CD4-positive, alpha-beta T cell treated with Interleukin-6 for 4 hours (primary cell): ENCODE results near the gene FXYD3.
A peak's percentile ranks its signal among the peaks of the same experiment; 100 is the strongest.

ENCODE experiments used
- DNase-seq: peaks from one replicate; pipeline ENCODE4 v3.0.0-alpha.2; 2020; ENCODE audit warnings: mixed read lengths

FXYD3 gene

DNA sequence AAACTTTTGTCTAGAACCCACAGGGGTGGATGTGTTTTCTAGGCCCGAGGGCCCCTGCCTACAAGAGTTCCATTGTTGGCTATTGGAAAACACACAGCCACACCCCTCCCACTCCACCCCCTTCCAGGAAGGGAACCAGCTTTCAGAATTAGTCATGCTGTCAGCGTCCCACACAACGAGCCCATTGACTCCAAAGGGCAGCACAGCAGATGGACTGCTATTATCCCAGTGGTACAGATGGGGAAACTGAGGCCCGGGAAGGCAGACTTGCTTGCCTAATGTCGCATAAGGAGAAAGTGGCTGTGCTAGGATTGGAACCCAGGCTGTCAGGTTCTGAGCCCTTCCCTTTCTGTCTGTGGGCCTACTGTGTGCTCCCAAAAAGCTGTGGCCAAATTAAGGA is 8.1 kb upstream of the FXYD3 start:
- no peak for DNase-seq

DNA sequence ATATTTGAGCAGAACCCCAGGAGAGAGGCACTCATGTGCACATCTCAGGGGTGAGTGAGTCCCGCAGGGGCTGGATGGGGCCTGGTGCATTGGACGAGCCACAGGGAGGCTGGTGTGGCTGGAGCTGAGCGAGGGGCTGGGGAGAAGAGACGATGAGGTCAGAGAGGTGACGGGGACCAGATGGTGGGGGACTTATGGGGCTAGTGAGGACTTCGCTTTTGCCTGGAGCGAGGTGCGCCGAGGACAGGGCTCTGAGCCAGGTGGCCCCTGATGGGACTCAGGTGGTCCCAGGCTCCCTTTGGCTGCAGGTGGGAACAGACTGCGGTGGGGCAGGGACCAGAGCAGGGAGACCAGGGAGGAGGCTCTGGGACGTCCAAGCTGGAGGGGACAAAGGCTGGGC is 6.9 kb upstream of the FXYD3 start:
- DNase-seq, result no peak

DNA sequence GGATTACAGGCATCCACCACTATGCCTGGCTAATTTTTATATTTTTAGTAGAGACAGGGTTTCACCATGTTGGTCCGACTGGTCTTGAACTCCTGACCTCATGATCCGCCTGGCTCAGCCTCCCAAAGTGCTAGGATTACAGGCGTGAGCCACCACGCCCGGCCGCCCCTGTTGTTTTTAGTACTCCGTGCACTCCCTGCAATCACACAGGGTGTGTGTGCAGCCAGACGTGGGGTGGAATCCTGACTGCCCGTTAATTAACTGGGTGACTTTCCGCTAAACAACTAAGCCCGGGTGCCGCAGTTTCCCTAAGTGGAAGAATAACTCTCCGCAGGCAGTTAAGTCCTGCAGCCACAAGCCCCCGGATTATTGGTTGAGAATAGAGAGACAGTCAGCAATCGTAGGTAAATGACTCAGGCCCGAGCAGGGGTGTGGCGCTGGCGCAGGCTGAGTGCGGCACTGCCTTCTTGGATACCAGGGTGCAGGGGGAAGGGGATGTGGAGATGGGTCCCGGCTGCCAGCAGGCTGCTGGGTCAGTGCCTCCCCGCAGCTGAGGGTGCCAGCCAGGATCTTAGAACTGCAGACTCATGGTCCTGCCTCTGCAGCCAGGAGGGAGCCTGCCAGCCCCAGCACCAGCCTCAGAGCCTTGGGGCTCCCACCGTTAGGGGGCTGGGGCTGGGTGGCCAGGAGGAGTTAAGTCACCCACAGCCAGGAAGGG is 6.1 kb upstream of the FXYD3 start:
- no peak for DNase-seq

DNA sequence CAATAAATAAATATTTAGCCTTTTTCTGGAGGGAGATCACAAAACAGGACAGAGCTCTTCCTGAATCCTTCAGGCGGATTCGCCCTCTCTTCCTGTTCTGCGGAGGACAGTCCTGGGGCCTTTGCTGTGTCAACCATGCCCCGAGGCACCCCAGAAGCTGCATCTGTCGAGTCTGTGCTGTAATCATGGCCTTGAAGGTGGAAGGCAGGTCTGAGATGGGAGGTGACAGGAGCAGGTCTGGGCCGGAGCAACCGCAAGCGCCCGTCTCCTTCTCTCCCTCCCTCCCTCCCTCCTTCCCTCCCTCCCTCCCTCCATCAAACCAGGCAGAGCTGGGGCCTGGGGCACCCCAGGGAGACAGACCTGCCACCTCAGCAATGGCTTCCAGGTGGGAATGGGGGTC is 4.6 kb upstream of the FXYD3 start:
- no peak for DNase-seq

DNA sequence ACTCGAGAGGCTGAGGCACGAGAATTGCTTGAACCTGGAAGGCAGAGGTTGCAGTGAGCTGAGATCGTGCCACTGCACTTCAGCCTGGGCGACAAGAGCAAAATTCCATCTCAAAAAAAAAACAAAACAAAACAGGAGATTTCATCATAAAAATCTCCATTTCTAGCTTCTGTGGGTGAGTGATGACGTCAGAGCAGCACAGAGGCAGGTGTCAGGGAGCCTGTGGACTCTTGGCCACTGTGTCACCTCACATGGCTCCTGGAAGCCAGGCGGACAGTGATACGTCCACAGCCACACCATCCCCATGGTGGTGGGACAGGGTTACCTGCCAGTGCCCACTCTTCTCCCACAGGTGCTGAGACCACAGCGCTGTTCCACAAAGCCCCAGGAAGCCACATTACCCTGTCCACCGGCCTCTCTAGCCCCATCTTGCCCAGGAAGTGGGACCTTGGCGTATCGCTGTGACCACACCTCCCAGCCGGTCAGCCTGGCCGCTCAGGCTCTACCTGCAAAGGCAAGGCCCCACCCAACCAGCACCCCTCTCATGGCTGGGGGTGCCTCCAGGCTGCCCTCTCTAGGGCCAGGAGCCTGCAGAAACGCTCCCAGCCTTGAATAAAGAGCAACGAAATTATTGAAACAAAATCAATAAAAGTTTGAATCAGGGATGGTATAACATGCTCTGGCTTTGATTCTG is 2.5 kb upstream of the FXYD3 start:
- DNase-seq, result no peak

DNA sequence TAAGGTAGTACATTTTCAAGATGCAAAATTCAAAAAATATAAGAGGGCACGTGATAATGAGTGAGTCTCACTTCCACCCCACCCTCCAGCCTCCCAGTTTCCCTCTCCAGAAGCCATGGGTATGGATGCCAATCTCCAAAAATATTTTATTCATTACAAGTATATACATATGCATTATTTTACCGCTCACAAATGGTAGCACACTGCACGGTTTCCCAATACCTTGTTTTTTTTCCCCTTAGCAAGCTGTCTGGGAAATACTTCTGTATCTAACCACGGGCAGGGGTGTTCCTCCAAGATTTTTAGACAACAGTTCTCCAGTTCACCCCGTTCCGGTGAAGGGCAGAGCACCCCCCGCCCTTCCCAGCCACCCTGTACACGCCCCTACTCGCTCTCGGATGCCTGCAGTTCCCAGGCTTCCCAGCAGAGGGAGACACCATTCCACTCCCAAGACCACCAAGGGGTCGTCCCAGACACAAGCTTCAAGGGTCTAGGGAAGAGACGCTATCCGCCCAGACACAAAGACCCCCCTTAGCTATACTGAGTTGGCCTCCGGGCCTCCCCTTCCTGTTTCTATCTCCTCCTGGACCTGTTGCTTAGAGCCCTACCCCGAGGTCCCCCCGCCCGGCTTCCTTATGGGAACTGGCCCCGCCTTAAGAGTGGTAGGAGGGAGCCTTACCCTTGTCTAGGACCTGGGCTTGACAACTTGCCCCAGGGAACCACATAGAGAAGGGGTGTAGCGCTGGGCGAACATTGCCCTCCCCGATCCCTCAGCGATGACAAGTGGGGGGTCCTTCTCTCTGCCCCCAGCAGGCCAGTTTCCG is 1.1 kb upstream of the FXYD3 start:
- peak; percentile 74 for DNase-seq

DNA sequence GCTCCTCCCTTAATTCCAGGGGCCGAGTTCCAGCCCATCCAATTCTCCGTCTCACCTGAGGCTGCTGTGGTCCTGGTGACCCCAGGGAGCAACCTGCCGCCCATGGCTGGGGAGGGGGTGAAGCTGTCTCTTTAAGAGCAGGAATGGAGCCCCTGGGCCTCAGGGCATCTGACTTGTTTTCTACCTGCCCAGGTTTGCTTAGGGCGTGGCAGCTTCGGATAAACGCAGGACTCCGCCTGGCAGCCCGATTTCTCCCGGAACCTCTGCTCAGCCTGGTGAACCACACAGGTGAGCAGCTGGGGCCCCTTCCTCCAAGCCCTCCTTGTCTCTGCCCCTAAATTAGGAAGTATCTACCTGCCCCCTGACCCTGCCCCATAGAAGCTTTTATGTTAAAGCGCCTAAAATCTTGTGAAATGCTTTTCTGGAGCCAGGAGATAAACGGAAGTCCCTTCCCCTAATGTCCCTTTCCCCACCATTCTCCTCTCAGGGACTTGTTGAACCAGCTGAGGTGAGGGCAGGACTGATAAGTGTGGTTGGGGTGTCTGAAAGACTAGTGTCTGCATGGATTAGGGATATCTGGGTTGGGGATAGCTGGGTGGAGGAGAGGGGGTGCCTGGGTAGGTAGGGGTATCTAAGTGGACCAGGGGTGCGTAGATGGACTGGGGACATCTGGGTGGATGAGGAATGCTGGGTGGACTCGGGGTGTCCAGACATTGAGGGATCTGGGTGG is 614 bp downstream of the FXYD3 start:
- no peak for DNase-seq

DNA sequence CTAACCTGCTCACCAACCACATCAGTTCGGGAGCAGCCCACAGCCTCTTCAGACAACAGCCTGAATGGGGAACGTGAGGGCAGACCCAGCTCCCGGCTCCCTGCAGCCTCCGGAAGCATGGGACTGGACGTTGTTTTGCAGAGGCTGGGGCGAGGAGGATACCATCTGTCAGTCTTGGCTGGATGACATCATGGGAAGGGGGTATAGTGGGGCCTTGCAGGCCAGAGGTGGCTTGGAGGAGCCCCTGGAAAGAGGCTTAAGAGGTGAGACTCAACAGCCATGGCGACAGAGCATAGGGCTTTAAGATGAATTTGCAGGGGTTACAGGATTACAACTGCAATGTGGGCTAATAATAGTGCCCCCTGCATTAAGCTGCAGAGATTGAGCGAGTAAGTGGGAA is 1.5 kb downstream of the FXYD3 start:
- no peak for DNase-seq

DNA sequence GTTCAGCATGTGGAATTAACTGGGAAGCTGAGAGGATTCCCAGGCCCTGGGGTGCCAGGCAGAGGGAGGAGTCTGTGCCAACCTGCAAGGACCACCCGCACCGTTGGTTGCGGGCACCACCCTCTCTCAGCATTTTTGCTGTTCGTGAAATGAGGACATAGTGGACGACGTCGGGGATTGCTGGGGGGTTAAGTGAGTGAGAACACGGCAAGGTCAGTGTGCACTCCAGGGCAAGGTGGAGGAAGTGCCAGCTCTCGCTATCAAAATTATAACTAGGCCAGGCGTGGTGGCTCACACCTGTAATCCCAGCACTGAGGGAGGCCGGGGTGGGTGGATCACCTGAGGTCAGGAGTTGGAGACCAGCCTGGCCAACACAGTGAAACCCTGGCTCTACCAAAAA is 2.2 kb downstream of the FXYD3 start:
- DNase-seq, result no peak

DNA sequence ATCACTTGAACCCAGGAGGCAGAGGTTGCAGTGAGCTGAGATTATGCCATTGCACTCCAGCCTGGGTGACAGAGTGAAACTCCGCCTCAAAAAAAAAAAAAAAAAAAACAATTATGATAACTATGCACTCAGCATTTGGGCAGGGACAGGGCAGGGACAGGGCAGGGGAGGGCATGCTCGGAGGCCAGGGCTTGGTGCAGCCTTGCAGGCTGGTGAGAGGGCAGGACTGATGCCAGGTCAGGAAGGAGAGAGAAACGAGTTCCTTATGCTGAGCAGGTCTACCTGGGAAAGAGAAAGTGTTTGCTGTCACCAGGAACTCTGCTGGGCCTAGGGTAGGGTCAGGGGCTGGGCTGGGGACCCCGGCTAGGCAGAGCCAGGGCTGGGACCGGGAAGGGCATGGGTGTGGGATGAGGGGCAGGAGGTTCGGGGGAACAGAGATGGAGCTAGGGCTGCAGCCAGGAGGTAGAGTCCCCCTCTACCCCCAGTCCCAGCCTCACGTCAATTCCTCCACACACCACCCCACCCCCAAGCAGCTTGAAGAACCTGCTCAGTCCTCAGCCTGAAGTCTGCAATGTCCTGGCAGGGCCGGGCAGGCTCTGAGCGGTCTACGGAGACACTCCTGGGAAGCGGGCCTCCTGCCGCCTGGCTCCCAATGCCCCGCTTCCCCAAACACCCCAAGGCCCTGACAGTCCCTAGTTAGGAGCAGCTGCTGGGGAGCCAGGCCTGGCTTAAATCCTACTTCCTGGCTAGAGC is 2.8 kb downstream of the FXYD3 start:
- no peak for DNase-seq

DNA sequence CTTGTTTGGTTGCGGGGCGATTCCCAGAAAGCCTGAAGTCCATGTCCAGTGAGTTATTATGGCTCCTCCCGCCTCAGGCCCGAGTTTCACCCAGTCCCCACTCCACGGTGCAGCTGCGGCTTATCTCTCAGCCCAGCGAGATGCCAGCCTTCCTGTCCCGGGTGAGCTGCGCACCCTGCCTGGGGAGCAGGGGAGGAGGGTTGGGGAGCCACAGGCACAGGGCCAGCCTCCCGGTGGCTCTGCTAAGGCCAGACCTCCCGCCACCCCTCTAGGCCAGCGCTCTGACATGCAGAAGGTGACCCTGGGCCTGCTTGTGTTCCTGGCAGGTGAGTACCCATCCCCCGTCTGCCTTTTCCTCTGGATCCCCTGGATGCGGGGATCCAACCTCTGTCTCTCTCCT is 3.5 kb downstream of the FXYD3 start:
- DNase-seq, result no peak

DNA sequence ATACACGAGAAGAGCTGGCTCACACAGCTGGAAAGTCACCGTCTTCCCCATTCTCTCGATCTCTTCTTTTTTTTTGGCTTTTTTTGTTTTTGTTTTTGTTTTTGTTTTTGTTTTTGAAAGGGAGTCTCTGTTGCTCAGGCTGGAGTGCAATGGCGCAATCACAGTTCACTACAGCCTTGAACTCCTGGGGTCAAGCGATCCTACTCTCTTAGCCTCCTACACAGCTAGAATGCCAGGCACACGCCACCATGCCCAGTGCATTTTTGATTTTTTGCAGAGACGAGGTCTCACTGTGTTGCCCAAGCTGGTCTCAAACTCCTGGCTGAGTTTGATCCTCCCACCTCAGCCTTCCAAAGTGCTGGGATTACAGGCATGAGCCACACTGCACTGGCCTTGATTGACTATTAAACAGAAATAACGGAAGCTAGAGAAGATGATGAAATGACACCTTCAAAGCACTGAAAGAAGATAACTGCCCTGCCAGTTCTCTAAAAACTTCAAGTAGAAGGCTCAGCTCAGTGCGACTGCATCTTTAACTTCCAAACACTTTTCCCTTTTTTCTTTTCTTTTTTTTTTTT is 4.0 kb downstream of the FXYD3 start:
- DNase-seq, result no peak

DNA sequence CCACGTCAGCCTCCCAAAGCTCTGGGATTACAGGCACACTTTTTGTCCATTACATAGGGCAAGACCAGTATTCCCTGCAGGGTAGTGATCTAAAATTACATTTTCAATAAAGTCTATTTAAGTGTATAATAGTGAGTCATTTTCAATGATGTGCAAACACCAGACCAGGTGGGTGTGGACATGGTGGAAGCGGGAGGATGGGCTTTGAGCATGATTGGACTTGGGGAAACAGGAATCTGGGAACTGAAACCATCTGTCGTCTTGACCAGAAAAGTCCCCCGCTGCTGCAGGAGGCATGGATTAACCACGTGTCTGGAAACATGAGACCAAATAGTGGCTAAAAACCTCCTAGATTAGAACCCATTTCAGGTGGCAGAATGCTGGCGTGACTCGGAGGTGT is 4.9 kb downstream of the FXYD3 start:
- DNase-seq, result no peak

DNA sequence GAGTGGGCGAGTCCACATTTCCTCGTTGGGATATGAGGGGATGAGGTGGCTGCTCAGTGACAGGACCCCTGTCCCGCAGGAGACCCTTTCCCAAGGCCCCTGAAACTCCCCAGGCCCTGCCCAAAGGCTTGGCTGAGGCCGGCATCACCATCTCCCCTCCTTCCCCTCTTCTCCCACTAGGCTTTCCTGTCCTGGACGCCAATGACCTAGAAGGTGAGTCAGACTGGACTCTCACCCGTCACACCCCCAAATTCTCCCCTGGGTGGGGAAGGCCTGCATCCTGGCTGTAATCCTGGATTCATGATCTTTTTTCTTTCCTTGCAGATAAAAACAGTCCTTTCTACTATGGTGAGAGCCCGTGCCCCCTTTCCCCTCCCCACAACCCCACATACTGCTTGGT is 5.3 kb downstream of the FXYD3 start:
- no peak for DNase-seq

DNA sequence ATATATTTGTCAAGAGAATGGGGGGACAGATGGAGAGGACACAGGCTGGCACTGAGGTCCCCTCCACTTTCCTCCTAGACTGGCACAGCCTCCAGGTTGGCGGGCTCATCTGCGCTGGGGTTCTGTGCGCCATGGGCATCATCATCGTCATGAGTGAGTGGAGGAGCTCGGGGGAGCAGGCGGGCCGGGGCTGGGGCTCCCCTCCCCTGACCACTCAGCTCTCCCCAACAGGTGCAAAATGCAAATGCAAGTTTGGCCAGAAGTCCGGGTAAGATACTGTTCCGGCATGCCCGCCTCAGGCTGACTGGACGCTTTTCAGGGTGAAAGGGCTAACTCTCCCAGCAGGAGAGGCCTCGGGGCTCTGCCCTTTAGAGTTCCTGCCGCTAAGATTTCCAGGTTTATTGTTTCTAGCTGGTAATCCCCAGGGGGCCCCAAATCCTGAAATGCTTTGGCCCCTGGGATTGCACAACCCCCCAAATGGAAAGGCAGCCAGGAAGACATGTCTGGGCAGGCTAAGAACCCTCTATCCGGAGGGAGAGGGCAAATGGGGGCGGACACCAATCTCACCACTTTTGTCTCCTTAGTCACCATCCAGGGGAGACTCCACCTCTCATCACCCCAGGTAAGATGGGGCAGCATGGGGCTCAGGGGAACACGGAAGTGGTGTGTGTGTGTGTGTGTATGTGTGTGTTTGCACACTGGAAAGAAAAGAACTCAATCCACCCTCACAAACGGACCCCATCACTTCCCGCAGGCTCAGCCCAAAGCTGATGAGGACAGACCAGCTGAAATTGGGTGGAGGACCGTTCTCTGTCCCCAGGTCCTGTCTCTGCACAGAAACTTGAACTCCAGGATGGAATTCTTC is 7.3 kb downstream of the FXYD3 start:
- no peak for DNase-seq

DNA sequence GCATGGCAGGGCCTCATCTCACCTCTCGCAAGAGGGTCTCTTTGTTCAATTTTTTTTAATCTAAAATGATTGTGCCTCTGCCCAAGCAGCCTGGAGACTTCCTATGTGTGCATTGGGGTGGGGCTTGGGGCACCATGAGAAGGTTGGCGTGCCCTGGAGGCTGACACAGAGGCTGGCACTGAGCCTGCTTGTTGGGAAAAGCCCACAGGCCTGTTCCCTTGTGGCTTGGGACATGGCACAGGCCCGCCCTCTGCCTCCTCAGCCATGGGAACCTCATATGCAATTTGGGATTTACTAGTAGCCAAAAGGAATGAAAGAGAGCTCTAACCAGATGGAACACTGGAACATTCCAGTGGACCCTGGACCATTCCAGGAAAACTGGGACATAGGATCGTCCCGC is 8.0 kb downstream of the FXYD3 start:
- DNase-seq, result no peak

DNA sequence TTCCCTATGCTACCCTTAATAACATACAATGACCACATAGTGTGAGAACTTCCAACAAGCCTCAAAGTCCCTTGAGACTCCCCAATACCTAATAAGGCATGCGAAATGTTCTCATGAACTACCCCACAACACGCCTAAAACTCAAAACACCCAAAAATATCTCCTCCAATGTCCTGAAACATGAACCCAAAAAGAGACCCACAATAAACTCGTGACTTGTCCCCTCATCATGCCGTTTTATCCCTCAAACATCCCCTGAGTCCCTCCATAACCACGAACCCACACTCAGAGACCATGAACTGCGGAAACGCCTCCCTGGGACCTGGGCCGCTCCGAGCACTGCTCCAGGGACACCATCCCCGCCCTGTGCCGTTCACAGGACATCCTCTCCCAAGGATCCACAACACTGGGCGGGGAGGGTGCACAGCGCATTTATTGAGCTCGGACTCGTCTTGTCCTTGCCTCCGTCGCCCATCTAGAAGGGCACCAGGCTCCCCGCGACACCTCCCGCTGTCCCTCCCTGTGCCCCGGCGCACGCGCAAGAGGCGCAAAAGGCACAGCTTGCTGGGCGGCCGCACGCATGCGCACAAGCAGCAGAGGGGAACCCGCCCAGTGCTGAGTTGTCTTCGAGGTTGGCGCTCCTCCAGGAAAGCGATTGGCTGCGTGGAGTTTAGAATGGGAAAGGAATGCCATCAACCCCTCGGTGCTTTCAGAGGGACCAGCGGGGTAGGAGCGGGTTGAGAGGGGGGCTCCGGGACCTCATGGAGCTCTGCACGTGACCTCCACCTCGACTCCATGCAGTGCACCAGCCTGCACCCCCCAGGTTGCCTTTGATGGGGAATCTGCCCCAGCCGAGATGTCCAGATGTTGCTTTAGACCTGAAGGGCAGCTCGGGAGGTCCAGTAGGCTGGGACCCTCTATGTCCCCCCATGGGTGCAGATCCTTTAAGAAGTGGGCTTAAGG is 8.8 kb downstream of the FXYD3 start:
- DNase-seq, result peak; percentile 90

DNA sequence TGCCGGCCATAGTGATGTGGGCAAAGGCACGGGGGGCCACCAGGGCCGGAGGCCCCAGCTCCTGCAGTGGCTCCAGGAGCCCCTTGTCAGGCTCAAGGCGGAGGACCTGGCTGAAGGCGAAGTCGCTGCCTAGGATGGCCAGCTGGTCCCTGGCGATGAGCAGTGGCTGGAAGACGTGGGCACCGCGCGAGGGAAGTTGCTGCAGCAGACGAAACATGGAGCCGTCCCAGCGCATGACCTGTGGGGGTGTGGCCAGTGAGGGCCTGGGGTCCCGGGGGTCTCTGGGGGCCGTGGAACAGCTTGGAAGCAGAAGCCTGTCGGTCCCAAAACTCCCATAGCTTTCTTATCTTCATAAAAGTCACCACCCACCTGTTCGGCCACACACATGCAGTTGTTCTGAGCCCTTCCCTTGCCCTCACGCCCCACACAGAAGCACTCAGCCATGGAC is 9.7 kb downstream of the FXYD3 start:
- DNase-seq, result no peak

DNA sequence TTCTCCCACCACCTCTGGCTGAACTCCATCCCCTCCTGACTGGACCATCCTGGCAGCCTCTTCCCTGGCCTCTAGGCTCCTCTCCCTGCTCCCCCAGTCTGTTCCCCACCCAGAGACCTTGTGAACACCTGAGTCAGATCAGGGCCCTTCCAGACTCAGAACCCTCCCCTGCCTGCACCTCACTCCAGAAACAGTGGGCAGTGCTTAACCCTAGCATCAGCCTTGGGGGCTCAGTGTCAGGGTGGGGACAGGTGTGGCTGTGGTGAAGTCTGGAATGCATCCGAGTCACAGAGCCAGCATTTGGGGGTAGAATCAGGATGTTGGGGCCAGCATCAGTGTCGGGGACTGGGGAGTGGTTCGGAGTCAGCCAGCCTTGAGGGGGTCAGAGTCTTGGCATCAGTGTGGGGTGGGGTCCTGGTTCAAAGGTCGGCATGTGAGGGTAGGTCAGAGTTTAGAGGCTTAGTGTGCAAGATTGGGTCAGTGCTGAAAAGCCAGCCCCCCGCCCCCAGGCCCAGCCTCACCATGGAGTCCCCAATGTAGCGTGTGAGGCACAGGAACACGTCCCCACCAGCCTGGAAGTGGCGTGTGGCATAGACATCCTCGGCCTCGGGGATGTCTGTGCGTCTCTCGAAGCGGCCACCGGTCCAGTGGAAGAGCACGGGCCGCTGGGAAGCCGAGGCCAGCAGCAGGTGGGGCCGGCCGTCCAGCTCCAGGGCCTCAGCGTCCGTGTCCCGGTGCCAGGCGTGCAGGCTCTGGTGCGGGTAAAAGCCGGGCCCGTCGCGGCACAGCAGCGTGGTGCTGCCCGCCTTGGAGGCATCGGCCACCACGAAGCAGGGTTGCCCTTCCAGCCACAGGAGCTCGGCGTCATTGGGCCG is 10.4 kb downstream of the FXYD3 start:
- no peak for DNase-seq
